A549 treated with dexamethasone at 1 μM for 4 hours (cell line): Measurements from ENCODE around the gene RASIP1. TPM values are rescaled to one million over a fixed set of nuclear protein-coding genes. Genes with fewer than 3 reads are reported as not detected.

Experiments used
- total RNA-seq: library from RNA; stranded (reverse); fragments of 200-300 nt; extraction: Qiagen RNA extraction; gene quantifications from 5 replicates; pipeline ENCODE4 v1.2.3, GENCODE V29; 2022

The RASIP1 gene, protein sequence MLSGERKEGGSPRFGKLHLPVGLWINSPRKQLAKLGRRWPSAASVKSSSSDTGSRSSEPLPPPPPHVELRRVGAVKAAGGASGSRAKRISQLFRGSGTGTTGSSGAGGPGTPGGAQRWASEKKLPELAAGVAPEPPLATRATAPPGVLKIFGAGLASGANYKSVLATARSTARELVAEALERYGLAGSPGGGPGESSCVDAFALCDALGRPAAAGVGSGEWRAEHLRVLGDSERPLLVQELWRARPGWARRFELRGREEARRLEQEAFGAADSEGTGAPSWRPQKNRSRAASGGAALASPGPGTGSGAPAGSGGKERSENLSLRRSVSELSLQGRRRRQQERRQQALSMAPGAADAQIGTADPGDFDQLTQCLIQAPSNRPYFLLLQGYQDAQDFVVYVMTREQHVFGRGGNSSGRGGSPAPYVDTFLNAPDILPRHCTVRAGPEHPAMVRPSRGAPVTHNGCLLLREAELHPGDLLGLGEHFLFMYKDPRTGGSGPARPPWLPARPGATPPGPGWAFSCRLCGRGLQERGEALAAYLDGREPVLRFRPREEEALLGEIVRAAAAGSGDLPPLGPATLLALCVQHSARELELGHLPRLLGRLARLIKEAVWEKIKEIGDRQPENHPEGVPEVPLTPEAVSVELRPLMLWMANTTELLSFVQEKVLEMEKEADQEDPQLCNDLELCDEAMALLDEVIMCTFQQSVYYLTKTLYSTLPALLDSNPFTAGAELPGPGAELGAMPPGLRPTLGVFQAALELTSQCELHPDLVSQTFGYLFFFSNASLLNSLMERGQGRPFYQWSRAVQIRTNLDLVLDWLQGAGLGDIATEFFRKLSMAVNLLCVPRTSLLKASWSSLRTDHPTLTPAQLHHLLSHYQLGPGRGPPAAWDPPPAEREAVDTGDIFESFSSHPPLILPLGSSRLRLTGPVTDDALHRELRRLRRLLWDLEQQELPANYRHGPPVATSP
- total RNA-seq = 0.29 to 0.98 TPM (median 0.54 TPM) in 5 replicates

DNA sequence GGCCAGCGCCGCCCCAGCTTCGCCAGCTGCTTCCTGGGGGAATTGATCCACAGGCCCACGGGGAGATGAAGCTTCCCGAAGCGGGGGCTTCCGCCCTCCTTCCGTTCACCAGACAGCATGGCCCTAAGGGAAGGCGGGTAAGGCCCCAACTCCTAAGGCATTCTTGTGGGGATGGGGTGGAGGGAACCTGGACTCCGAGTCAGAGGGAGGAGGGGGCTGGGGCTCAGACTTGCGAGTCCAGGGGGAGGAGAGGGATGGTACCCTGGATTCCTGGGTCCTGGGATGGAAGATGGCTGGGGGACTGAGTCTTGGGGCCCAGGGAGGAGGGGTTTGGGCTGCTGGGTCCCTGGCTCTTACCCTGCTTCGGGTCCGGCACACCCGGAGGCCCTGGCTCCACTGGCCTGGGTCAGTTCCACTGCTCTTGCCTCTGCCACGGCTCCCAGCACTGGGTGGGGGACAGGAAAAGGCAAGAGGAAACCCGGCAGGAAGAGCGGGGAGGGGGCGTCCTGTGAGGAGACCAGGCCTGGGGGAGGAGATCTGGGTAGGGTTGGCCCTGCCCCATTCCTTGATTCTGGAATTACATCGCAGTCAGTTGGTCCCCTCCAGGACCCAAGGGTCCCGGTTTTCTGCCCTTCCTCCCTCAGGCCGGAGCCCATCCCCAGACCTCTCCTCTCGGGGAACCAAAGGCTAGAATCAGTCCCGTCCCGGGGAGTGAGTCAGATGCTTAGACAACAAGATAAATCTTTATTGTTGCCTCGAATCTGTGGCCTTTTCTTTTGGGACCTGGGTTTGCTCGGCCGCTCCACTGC lies at the start of gene RASIP1:
Gene RASIP1, minus strand, starts transcription at position 447 of the 809 bp plus-strand sequence. Its CDS starts 328 bp downstream, at position 119.

DNA sequence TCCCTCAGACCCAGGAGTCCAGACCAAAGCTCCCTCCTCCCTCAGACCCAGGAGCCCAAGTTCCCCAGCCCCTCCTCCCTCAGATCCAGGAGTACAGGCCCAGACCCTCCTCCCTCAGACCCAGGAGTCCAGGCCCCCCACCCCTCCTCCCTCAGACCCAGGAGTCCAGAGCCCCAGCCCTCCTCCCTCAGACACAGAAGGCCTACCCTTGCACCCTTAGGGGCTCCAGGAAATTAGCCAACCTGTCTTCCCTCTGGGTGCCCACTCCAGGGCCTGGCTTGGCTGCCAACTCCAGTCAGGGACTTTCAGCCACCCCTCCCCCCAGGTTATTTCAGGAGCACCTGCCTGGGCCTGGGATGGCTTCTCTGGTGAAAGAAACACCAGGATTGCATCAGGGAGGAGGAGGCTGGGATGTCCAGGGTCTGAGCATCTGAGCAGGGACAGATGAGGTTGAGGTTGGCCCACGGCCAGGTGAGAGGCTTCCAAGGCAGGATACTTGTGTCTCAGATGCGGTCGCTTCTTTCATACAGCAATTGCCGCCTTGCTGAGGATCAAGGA lies 14.8 kb upstream of the RASIP1 start, which contains the start of gene FGF21:
Gene FGF21, plus strand, starts transcription at position 441 of the 558 bp plus-strand sequence. CDS start 713 bp downstream, outside the sequence.

DNA sequence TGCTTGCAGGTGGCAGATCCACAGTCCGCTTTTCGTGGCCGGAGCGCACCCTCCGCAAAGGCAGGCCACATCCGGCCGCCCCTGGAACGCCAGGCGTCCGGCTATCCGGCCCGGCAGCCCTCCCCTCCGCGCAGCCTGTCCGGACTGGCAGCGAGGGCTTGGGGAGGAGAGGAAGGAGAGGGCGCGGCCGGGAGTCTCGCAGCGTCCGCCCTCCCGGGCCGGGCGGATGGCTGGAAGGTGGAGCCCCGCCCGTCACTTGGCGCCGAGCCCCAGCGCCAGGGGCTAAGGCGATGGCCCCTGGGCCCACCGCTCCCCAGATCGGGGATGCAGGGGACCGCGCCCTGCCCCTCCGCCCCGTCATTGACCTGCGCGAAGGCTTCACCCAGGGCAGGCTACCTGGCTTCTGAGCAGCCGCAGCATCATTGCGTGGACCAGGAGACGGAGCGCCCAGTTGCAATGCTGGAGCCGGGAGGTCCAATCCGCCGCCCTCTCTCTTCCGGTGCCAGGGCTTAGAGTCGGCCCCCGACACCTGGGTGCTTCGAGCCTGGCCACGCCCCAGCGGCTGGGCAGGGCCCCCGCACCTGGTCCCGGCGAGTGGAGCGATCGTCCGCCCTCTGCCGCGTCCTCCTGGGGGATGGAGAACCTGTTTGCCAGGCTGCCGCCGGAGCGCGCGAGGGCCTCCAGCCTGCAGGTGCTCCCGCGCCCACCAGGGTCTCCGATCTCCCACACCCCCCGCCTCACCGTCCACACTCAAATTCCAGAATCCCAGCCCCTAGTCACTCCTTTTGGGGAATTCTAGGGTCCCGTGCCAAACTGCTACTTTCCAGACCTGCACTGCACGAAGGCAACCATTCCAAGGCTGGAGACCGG lies 12.3 kb upstream of the RASIP1 start, which contains the start of gene FUT1:
Gene FUT1, minus strand, starts transcription at position 146 of the 870 bp plus-strand sequence. CDS start 1,360 bp downstream, outside the sequence.

DNA sequence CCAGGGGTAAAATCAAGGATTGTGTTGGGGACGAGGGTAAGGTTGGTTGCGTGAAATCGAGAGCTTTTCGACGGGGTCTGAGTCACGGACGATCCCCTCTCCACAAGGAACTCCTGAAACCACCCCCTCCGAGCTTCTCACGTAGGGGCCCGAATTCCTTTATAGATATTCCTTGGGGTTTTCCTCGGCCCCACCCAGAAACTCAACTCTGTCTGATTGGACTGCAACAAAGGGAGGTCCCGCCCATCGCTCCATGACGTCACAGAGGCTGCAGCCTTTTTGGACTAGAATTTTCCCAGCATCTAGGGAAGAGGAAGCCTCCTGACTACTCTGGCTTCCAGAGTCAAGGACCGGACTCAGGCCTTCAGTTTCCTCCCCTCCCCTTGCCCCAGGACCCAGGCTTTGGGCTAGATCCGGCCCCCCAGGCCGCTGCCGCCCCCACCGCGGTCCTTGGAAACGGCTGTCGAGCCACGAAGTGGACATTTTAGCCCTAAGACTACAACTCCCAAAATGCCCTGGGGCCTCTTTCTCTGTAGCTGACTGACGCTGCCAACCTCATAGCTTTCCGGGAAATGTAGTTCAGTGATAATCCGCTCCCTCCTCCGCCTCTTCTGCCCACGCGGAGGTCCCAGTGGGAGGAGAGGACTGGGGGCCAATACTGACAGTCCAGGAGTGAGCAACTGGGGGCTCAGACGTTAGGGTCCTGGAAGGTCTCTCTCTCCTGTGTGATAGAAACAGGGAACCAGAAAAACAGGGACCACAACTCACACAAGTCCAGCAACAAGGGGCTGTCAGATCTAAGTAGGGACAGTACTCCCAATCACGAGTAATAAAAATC lies 6.5 kb upstream of the RASIP1 start, which contains the start of gene IZUMO1:
Gene IZUMO1, minus strand, starts transcription at position 172 of the 838 bp plus-strand sequence. CDS start 1,050 bp downstream, outside the sequence.

DNA sequence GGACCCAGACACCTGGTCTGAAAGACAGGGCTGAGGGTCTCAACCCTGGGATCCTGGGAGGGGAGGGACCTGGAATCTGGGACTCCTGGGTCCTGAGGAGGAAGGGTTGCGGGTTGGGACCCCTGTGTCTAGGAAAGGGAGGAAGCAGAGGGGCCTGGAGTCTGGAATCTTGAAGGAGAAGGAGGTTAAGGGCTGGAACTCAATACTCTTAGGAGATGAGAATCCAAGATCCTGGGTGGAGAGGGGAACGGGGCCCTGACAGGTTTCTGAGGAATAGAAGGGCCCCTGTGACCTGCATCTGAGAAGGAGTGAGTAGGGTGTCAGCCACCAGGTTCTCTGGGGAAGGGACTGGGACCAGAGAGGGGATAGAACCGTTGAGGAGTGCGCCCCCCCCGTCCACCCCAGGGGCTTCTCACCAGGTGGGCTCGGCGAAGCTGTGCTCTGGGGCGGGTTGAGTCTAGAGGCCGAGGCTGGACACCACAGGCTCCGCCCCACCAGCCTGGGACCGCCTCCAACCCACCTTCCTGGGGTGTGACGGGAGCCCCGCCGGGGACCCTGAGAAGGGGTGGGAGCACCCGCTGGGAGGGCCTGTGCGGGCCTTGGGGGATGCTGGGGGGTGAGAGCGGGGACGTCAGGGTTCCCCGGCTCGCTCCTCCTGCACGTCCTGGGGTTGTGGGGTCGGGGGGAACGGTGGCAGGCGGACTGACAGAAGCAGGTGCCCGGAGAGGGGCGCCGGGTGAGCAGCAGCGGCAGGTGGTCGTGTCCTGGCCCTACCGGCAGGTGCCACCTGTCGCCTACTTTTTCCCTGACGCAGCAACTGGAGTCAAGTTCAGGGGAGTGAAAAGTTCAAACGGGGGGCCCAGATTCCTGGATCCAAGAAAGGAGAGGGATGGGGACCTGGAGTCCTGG lies 20.9 kb downstream of the RASIP1 start, which contains the start of gene MAMSTR:
Gene MAMSTR, minus strand, starts transcription at position 463 of the 909 bp plus-strand sequence. CDS start 694 bp downstream, outside the sequence.

DNA sequence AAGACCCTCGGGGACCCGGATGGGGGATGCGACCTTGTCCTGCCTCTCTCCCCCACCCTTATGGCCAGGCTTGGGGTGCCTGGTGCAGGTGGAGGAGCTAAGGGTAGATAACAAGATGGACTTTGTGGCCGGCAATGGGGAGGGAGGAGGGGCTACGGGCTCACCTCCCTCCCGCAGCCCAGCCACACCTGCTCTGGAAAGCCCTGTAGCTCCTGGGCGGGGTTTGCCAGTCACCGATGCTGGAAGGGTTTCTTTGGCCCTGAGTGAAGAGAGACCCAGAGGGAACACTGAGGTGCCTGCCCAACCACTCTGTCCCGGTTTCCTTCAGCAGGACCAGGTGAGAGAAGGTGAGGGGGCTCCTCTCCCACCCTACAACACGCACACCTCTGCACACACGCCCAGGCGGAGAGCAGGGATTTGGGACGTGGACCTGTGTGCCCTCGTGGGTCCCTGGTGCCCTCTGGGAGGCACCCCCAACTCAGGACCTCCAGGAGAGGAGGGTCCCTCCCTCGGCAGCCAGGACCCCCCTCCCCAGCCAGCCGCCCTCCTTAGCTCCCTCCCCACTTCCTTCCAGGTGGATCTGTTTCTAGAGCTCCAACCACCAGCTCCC lies 44.6 kb downstream of the RASIP1 start, which contains the start of gene FUT2:
Gene FUT2, plus strand, starts transcription at position 229 of the 610 bp plus-strand sequence. CDS start 6,986 bp downstream, outside the sequence.

DNA sequence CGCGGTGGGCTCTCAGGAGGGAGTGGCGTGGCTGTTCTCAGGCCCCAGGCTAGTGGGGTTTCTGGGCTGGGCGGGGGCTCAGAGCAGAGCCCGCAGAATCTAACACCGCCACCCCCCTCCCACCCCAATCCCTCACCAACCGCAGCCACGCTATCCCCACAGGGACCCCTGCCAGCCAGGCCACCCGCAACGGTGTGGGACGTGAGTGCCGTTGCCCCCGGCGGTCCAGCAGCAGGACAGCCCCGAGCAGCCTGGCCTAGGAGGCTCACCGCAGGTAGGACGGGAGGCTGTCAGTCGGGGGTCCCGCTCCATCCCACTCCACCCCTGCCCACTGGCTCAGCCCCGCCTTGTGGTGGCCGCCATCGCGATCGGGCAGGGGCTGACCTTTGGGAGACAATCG lies 67.4 kb downstream of the RASIP1 start, which contains the start of gene NTN5:
Gene NTN5, minus strand, starts transcription at position 24 of the 400 bp plus-strand sequence. CDS start 2,031 bp downstream, outside the sequence.

Other genes starting within 250 kb of the RASIP1 start
- 2.2 to 5.3 TPM (median 4.8 TPM) in 5 replicates for gene LMTK3, start 228.8 kb downstream of the RASIP1 start, total RNA-seq
- gene SULT2B1, start 188.4 kb downstream of the RASIP1 start, total RNA-seq = 11.9 to 18.4 TPM (median 17.2 TPM) in 5 replicates
- gene SPACA4, start 133.9 kb downstream of the RASIP1 start, total RNA-seq = 0.08 to 0.11 TPM in 2 of 5 replicates, not detected in the others
- gene FAM83E, start 125.5 kb downstream of the RASIP1 start, total RNA-seq = 0.12 to 0.40 TPM (median 0.18 TPM) in 5 replicates
- gene RPL18, start 121.4 kb downstream of the RASIP1 start, total RNA-seq = 2,904 to 3,740 TPM (median 3,069 TPM) in 5 replicates
- gene SPHK2, start 121.1 kb downstream of the RASIP1 start, total RNA-seq = 10.1 to 17.1 TPM (median 15.9 TPM) in 5 replicates
- 1.5 to 2.7 TPM (median 1.7 TPM) in 5 replicates for gene DBP, start 103.2 kb downstream of the RASIP1 start, total RNA-seq
- 7.6 to 13.1 TPM (median 9.9 TPM) in 5 replicates for gene CA11, start 94.4 kb downstream of the RASIP1 start, total RNA-seq
- gene NTN5, start 67.6 kb downstream of the RASIP1 start, total RNA-seq = 0.07 to 0.29 TPM (median 0.19 TPM) in 5 replicates
- gene FUT2, start 44.6 kb downstream of the RASIP1 start, total RNA-seq = not detected in 5 replicates
- gene MAMSTR, start 20.9 kb downstream of the RASIP1 start, total RNA-seq = 0.30 to 0.66 TPM (median 0.33 TPM) in 5 replicates
- not detected in 5 replicates for gene IZUMO1, start 6.3 kb upstream of the RASIP1 start, total RNA-seq
- 0.07 to 0.11 TPM (median 0.08 TPM) in 5 replicates for gene FUT1, start 12.0 kb upstream of the RASIP1 start, total RNA-seq
- not detected in 5 replicates for gene FGF21, start 14.9 kb upstream of the RASIP1 start, total RNA-seq
- 48.8 to 56.6 TPM (median 56.3 TPM) in 5 replicates for gene BCAT2, start 70.4 kb upstream of the RASIP1 start, total RNA-seq
- 12.1 to 15.5 TPM (median 13.1 TPM) in 5 replicates for gene HSD17B14, start 95.9 kb upstream of the RASIP1 start, total RNA-seq
- 1.3 to 1.5 TPM (median 1.4 TPM) in 5 replicates for gene PLEKHA4, start 128.0 kb upstream of the RASIP1 start, total RNA-seq
- gene PPP1R15A, start 131.8 kb upstream of the RASIP1 start, total RNA-seq = 76.6 to 102 TPM (median 92.1 TPM) in 5 replicates
- gene TULP2, start 158.1 kb upstream of the RASIP1 start, total RNA-seq = not detected in 5 replicates
- gene NUCB1, start 159.7 kb upstream of the RASIP1 start, total RNA-seq = 182 to 210 TPM (median 199 TPM) in 5 replicates
- 0.62 to 1.5 TPM (median 1.2 TPM) in 5 replicates for gene DHDH, start 193.1 kb upstream of the RASIP1 start, total RNA-seq
- gene BAX, start 214.3 kb upstream of the RASIP1 start, total RNA-seq = 254 to 381 TPM (median 326 TPM) in 5 replicates
- 16,748 to 23,741 TPM (median 18,953 TPM) in 5 replicates for gene FTL, start 224.7 kb upstream of the RASIP1 start, total RNA-seq